Stimulated activated naive CD8-positive, alpha-beta T cell treated with anti-CD3 and anti-CD28 coated beads, Interleukin-15, Interleukin-2, amounts not matched to agents 100 ng/mL and 50 ng/mL, for 24 hours (primary cell): Measurements from ENCODE around the gene KIF16B.

ENCODE experiments used
- H3K27ac Mint-ChIP-seq: one replicate; pipeline ENCODE4 v1.8.0; 2021; ENCODE audit warnings: mild to moderate bottlenecking, mixed read lengths
- H3K27me3 Mint-ChIP-seq: one replicate; pipeline ENCODE4 v1.8.0; 2021; ENCODE audit warnings: mixed read lengths
- H3K36me3 Mint-ChIP-seq: one replicate; pipeline ENCODE4 v1.8.0; 2021; ENCODE audit warnings: low read depth, mixed read lengths
- H3K4me1 Mint-ChIP-seq: one replicate; pipeline ENCODE4 v1.8.0; 2021; ENCODE audit warnings: low read depth, mixed read lengths
- H3K4me3 Mint-ChIP-seq: one replicate; pipeline ENCODE4 v1.8.0; 2021; ENCODE audit warnings: mild to moderate bottlenecking, mixed read lengths
- H3K9me3 Mint-ChIP-seq: one replicate; pipeline ENCODE4 v1.8.0; 2021; ENCODE audit warnings: mixed read lengths

The KIF16B gene

DNA sequence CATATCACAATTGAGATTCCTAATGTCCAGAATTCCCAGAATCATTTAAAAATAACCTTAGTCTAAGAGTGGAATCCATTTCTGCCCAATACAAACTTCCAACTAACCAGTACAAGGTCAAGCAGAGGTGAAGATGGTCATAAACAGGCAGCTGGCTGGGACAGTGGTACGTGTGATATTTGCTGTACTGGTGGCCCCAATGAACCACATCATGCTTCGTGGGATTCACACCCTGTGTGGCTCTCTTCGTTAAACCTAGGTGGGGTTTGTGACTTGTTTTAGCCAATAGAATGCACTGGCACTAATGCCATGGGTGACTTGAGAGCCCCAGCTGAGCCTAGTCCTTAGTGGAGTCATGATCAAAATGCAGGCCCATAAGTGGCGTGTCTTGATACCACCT is 286.6 kb downstream of the KIF16B start:
- Mint-ChIP-seq H3K36me3 (peaks cover 18% of the 10 kb centered on the region), H3K4me1 (no peaks in the 10 kb centered on the region), H3K9me3 (peaks cover 7% of the 10 kb centered on the region), H3K27ac (no peak overlapping the region), H3K4me3 (no peak overlapping the region), H3K27me3 (no peaks in the 10 kb centered on the region)

DNA sequence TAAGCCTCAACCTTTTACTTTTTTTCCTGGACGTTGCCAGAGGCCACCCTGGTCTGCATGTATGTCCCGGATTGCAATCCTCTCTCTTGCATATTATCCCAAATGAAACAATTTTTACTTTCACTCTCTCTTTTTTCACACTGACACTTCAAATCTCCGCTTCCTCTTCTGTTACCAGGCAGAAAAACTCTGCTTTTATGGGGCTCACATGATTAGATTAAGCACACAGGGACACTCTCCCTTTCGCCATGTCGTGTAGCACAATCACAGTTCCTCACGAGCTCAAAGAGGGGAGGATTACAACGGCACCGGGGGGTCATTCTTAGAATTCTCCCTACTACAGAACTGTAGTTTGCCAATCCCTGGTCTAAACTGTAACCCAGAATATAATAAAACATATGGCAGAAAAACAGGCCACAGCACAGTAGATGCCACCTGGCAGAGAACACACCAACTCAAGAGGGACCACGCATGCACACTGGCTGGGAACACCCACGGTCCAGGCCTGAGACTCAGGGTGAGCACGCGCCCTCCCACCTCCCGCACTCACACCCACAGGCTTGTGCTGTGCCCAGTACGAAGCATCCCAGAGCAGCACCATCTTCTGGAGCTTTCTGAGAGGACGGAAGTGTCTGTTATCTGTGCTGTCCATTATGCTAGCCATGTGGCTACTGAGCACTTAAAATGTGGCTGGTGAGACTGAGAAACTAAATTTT is 288.7 kb downstream of the KIF16B start:
- Mint-ChIP-seq H3K27ac (no peak overlapping the region), H3K4me3 (no peak overlapping the region)

DNA sequence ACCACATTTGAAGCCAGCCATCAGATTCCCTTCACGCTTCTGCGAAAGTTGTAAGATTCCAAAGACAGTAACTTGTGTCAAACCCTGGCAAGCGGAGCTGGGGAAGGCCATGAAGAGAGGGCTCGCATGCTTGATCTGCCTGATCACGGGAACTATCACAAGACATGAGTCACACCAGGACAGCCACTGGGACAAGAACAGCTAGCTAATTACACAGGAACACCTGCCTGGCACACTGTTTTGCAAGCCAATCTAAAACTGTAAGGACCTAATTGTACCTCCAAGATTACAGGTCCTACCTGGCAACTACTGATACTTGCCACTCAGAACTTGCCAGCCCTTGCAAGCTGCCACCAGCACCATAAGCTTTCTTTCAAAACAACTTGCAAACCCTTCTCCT is 289.3 kb downstream of the KIF16B start:
- Mint-ChIP-seq H3K36me3 (peaks cover 18% of the 10 kb centered on the region), H3K9me3 (peaks cover 7% of the 10 kb centered on the region), H3K27me3 (no peaks in the 10 kb centered on the region), H3K4me3 (no peak overlapping the region), H3K4me1 (no peaks in the 10 kb centered on the region), H3K27ac (no peak overlapping the region)

More for the DNA sequence above, 288.7 kb downstream of the KIF16B start:
- Mint-ChIP-seq H3K4me1 (no peaks in the 10 kb centered on the region), H3K27me3 (no peaks in the 10 kb centered on the region), H3K36me3 (peaks cover 18% of the 10 kb centered on the region), H3K9me3 (peaks cover 7% of the 10 kb centered on the region)

DNA sequence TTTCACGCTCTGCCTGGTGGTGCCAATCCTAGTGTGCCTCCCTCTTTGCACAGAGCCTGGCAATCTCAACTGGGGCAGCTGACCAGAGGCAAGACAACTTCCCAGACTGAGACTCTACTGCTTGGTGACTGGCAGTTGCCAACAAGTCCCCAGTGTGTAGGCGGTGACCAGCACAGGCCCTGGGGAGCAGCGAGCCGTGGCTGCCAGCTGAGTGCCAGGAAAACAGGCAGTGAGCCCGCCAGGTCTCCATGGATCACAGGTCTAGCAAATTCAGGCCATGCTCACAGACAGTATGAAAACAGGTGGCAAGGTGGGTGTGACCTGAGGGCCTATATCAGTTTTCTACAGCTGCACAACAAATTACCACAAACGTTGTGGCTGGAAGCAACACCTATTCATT is 289.9 kb downstream of the KIF16B start:
- peaks cover 18% of the 10 kb centered on the region for H3K36me3 Mint-ChIP-seq

DNA sequence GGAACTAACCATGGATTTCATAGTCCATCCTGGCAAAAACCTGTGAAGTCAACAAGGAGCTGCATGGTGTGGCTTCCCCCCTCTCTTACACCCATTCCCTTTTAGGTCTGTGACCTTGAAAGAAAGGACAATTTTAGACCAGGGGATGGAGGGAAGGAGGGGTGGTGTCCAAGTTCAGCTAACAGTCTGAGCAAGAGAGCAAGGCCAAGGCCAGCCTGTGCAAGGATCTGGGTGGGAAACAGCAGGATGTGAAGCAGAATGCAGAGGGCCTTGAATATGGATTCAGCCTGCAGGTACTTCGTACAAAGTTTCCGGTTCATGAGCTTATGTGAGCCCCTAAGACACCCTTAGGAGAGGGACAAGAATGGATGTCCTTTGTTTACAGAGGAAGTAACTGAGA is 293.0 kb downstream of the KIF16B start:
- H3K27ac Mint-ChIP-seq = no peak overlapping the region
- H3K36me3 Mint-ChIP-seq = peaks cover 8% of the 10 kb centered on the region
- peaks cover 7% of the 10 kb centered on the region for H3K9me3 Mint-ChIP-seq
- H3K4me1 Mint-ChIP-seq = no peaks in the 10 kb centered on the region
- no peak overlapping the region for H3K4me3 Mint-ChIP-seq
- H3K27me3 Mint-ChIP-seq = no peaks in the 10 kb centered on the region

More for the DNA sequence above, 289.9 kb downstream of the KIF16B start:
- no peak overlapping the region for H3K27ac Mint-ChIP-seq
- H3K27me3 Mint-ChIP-seq = no peaks in the 10 kb centered on the region
- H3K4me1 Mint-ChIP-seq = no peaks in the 10 kb centered on the region
- no peak overlapping the region for H3K4me3 Mint-ChIP-seq
- H3K9me3 Mint-ChIP-seq = peaks cover 7% of the 10 kb centered on the region

DNA sequence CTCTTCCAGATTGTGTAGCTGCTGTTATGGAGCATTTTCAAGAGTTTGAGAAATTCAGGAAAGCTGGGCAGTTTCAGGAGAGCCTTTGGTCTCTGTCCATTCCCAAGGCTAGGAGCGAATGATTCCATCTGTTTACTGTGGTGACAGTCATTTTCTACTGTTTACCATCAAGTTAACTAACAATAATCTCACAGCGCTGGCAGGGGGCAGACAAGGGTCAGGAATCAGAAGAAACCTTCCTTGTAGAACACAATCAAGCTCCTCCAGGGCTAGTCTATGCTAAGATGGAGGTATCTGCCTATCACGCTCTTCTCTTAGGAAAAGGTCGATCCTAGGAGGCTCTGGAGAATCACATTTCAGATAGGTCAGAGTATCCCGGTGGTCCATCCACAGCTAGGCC is 293.9 kb downstream of the KIF16B start:
- H3K4me3 Mint-ChIP-seq = no peak overlapping the region
- peaks cover 1% of the 10 kb centered on the region for H3K9me3 Mint-ChIP-seq
- no peak overlapping the region for H3K27ac Mint-ChIP-seq
- H3K4me1 Mint-ChIP-seq = no peaks in the 10 kb centered on the region
- H3K36me3 Mint-ChIP-seq = peaks cover 11% of the 10 kb centered on the region
- H3K27me3 Mint-ChIP-seq = no peaks in the 10 kb centered on the region

DNA sequence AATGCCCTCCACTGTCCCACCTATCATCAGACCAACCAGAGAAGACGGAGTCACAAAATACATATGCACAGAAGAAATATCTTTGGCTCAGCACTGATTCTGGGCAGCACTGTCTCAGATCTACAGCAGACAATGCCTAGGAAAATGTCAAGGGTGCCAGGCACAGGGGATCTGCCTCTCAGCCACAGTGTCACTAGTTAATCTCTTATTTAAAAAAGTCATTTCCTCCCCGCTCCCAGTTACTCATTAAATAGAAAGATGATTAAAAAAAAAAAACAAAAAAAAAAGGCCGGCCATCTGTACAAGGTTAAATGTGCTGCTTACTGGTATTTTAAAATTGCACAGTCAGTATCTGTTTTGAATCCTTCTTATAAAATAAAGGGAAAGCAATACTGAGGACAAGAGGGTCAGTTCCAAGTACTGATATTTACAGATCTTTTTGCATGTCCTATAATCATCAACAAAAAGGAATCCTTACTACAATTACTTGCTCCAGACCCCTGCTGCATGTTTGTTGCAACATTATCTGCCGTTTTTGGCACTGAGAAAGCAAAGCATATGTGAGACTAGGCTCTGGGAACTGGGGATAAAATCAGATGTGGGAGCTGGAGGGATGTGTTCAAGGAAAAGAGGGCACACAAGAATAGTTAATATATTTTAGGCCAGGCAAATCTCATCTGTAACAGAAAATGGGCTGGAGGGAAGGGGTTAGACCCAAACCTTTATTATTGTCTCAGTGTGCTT is 299.3 kb downstream of the KIF16B start:
- Mint-ChIP-seq H3K4me1 (no peaks in the 10 kb centered on the region), H3K27me3 (no peaks in the 10 kb centered on the region), H3K27ac (no peak overlapping the region), H3K4me3 (no peak overlapping the region), H3K9me3 (peaks cover 3% of the 10 kb centered on the region), H3K36me3 (peaks cover 8% of the 10 kb centered on the region)

DNA sequence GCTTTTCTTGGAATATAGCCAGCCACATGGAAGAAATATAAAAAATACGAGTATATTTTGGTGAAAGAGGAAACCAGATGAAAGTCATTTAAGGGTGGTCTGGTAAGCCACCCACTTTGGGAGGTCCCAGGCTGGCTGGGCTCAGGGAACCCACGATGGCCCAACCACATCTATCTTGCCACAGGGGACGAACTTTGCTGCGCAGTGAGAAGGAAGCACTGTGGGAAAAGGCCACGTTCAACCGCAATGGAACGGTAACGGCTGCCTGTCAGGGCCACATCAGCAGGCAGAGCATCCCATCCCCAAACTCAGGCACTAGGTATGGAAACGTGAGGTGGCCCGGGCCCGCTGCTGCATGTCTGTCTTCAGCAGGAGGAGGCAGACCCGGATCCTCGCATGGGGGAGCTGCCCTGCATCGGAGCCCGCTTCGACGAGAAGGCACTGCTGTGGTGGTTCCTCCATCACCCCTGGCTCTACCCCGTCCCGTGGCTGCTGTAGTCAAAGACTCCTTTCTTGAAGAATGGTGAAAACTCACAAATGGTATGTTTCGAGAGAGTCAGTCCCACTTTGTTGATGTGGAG is 300.4 kb downstream of the KIF16B start:
- H3K36me3 Mint-ChIP-seq = peaks cover 8% of the 10 kb centered on the region
- no peak overlapping the region for H3K4me3 Mint-ChIP-seq
- H3K4me1 Mint-ChIP-seq = no peaks in the 10 kb centered on the region

DNA sequence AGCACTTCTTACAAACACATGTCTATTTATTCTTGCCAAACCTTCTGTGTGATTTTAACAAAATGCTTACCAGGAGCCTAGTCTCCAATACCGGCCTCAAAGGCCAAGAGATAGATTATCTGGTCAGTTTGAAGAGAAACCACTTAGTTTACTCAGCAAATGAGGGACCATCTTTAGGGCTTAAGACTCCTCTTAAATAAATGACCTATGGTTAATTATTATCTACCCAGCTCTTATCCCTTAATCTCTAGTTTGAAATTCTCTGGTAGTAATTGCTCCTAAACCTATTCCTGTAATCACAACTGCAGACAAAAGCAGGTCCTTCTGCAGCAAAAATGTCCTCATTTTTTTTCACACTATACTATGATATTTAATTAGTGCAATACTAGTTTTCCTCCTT is 301.8 kb downstream of the KIF16B start:
- Mint-ChIP-seq H3K27me3 (no peaks in the 10 kb centered on the region), H3K4me1 (no peaks in the 10 kb centered on the region), H3K9me3 (peaks cover 9% of the 10 kb centered on the region), H3K4me3 (no peak overlapping the region), H3K36me3 (peaks cover 8% of the 10 kb centered on the region), H3K27ac (no peak overlapping the region)

More for the DNA sequence above, 300.4 kb downstream of the KIF16B start:
- no peak overlapping the region for H3K27ac Mint-ChIP-seq
- H3K9me3 Mint-ChIP-seq = peaks cover 3% of the 10 kb centered on the region
- H3K27me3 Mint-ChIP-seq = no peaks in the 10 kb centered on the region

DNA sequence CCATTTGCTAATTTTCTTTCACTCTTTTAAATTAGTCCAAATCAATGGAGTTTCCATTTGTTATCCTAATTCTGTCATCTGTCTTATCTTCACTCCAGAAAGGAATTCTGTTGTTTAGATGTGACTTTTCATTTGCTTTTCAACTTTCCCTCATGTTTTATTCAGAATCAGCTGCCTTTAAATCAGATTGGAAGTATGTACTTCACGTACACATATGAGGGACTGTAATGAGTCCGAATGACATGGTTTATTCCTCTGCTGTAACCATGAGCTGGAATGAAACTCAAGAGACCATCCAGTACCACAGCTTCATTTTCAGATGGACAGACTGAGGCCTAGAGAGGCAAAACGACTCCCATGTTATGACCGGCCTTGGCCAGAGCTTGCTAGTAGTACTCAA is 302.3 kb downstream of the KIF16B start:
- Mint-ChIP-seq H3K4me1 (no peaks in the 10 kb centered on the region), H3K27ac (no peak overlapping the region), H3K36me3 (peaks cover 8% of the 10 kb centered on the region), H3K27me3 (no peaks in the 10 kb centered on the region), H3K9me3 (peaks cover 11% of the 10 kb centered on the region), H3K4me3 (no peak overlapping the region)

DNA sequence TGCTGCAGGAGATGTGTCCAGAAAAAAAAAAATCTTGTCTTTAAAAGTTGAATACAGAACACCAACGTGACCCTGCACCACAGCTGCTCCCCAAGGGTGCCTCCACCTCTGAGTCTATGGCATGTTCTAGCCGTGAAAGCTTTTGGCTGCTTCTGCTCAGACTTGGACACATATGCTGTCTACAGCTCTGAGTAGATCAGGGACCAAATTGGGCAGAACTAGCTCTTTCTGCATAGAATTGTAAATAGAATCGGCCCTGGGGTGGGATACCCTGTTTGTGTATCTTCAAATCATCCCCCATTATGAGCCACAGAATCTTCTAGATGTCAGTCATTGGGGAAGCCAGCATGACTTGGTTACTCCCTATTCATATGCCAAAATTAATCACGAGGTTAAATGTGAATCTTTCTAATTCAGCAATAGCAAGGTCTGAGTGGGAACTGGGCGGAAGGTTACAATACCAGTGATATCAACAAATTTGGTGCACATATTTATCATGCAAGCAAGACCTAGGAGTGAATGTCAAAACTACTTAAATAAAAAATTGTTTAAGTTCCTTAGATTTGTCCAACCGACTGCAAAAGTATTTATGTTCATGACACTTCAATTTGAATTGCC is 302.8 kb downstream of the KIF16B start:
- peak overlapping the region; percentile 4 for H3K27ac Mint-ChIP-seq
- peaks cover 16% of the 10 kb centered on the region for H3K9me3 Mint-ChIP-seq
- H3K4me3 Mint-ChIP-seq = no peak overlapping the region
- H3K36me3 Mint-ChIP-seq = peaks cover 8% of the 10 kb centered on the region
- H3K4me1 Mint-ChIP-seq = no peaks in the 10 kb centered on the region
- no peaks in the 10 kb centered on the region for H3K27me3 Mint-ChIP-seq

DNA sequence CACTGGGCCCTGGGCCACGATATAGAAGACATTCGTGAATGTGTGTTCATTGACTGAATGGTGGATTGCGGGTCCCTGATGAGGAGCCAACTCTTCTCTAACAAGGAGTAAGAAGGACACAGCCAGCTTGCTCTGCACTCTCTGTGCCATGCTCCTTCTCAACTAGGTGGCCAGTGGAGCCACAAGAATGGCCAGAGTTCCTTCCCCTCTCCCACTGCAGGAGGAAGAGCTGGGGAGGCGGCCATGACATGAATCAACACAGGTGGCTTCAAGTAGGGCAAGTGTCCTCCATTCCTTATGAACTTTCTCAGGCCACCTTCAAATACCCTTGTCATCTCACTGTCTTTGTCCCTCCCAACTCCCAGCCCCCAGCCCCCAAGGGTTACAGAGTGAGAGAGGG is 305.7 kb downstream of the KIF16B start:
- no peak overlapping the region for H3K27ac Mint-ChIP-seq
- H3K36me3 Mint-ChIP-seq = peaks cover 5% of the 10 kb centered on the region
- H3K9me3 Mint-ChIP-seq = peaks cover 17% of the 10 kb centered on the region
- no peak overlapping the region for H3K4me3 Mint-ChIP-seq
- H3K27me3 Mint-ChIP-seq = no peaks in the 10 kb centered on the region
- no peaks in the 10 kb centered on the region for H3K4me1 Mint-ChIP-seq

DNA sequence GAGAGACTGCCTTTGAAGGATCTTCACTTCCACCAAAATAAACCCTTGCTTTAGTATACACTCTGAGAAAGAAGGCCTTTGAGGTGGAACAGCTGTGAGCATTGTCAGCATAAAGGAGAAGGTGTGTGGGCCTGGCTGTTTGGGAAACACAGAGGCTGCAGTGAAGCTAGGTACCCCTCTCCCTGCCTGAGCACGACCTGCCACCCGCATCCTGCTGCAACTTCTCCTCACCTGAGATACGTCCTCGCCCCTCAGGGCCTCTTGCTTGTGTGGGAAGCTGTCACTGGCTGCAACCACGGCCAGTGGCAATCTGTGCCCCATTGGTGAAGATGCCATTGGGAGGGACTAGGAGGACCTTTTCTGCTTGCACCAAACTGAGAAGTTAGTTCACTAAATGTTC is 307.9 kb downstream of the KIF16B start:
- Mint-ChIP-seq H3K9me3 (peaks cover 17% of the 10 kb centered on the region), H3K27ac (no peak overlapping the region), H3K4me1 (no peaks in the 10 kb centered on the region), H3K36me3 (no peaks in the 10 kb centered on the region), H3K27me3 (no peaks in the 10 kb centered on the region), H3K4me3 (no peak overlapping the region)

DNA sequence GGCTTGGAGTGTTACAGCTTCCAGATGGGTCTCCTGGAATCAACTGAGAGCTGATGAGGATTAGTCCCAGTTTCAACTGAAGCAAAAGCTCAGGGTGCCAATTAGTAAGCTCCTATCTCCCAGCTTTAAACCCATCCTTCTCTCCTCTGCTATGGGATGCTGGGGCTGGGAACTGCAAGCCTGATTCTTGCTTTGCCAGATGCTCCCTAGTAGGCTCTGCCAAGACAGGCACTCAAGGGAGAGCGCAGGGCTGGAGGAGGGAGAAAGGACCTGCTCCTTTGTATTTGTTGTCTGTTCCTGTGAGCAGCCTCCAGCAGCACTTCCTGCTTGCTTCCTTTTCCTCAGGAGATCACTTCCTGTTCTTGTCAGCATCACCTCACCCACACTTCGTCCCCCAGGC is 309.7 kb downstream of the KIF16B start:
- Mint-ChIP-seq H3K4me1 (no peaks in the 10 kb centered on the region), H3K36me3 (no peaks in the 10 kb centered on the region)

DNA sequence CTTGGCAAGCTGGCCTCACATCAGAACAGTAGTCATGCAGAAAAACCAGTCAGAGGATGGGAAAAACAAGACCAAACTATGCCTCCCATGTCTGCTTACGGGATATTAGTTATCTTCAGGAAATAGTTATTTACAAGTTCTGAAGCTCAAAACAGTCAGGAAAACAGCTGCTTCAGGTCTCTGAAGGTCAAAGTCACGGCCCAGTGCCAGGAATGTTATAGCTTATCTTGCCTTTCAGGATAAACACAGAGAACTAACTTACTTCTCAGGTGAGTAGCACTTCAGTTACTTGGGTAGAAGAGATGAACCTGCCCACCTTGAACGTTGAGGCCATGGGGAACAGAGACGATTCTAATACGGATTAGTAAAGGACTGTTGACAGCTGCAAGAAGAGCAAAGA is 310.7 kb downstream of the KIF16B start:
- Mint-ChIP-seq H3K27me3 (no peaks in the 10 kb centered on the region), H3K4me3 (no peak overlapping the region), H3K4me1 (no peaks in the 10 kb centered on the region), H3K36me3 (no peaks in the 10 kb centered on the region), H3K9me3 (peaks cover 14% of the 10 kb centered on the region), H3K27ac (no peak overlapping the region)

More for the DNA sequence above, 309.7 kb downstream of the KIF16B start:
- Mint-ChIP-seq H3K4me3 (no peak overlapping the region), H3K27me3 (no peaks in the 10 kb centered on the region), H3K9me3 (peaks cover 14% of the 10 kb centered on the region), H3K27ac (no peak overlapping the region)
